T-helper 1 cell (primary cell): ENCODE results near the gene HIVEP3.

Experiments
- DNase-seq, 5 donors: peaks; one replicate each; pipeline ENCODE4 v3.0.0-alpha.2; 2012 to 2020

Gene HIVEP3

GRCh38 chr1:41811051-41811795, 107.5 kb downstream of the HIVEP3 start:
- peak in 1 of 5 donors; percentile 55 for DNase-seq

- DNase-seq = peak in 2 of 5 donors; percentile 32
Observed at GRCh38 chr1:41810446-41810845, 108.3 kb downstream of the HIVEP3 start.

- DNase-seq = no peak
Observed at GRCh38 chr1:41809692-41810091, 109.0 kb downstream of the HIVEP3 start.

GRCh38 chr1:41807390-41807789, 111.3 kb downstream of the HIVEP3 start:
- DNase-seq = no peak

GRCh38 chr1:41806472-41807155, 112.1 kb downstream of the HIVEP3 start:
- DNase-seq = peak in 1 of 5 donors; percentile 61

GRCh38 chr1:41805771-41806471, 112.8 kb downstream of the HIVEP3 start:
- DNase-seq = no peak

GRCh38 chr1:41804176-41804575, 114.5 kb downstream of the HIVEP3 start:
- peak in 1 of 5 donors; percentile 70 for DNase-seq

- DNase-seq = no peak
Observed at GRCh38 chr1:41803656-41804055, 115.1 kb downstream of the HIVEP3 start.

GRCh38 chr1:41802532-41803501, 115.9 kb downstream of the HIVEP3 start:
- DNase-seq = peak in 1 of 5 donors; percentile 71

GRCh38 chr1:41800311-41800829, 118.4 kb downstream of the HIVEP3 start:
- DNase-seq = peak in 1 of 5 donors; percentile 11

GRCh38 chr1:41799723-41800122, 119.0 kb downstream of the HIVEP3 start:
- DNase-seq = peak in 1 of 5 donors; percentile 62

- DNase-seq = no peak
Observed at GRCh38 chr1:41799205-41799604, 119.5 kb downstream of the HIVEP3 start.

GRCh38 chr1:41795205-41795762, 123.4 kb downstream of the HIVEP3 start:
- no peak for DNase-seq

- no peak for DNase-seq
Observed at GRCh38 chr1:41794031-41794430, 124.7 kb downstream of the HIVEP3 start.

GRCh38 chr1:41792485-41792770, 126.3 kb downstream of the HIVEP3 start:
- no peak for DNase-seq

GRCh38 chr1:41791667-41792484, 126.8 kb downstream of the HIVEP3 start:
- DNase-seq = peak in 1 of 5 donors; percentile 58

GRCh38 chr1:41790351-41790750, 128.4 kb downstream of the HIVEP3 start:
- DNase-seq = no peak

- DNase-seq = no peak
Observed at GRCh38 chr1:41789661-41790330, 128.9 kb downstream of the HIVEP3 start.

GRCh38 chr1:41788427-41788826, 130.3 kb downstream of the HIVEP3 start:
- DNase-seq = no peak

GRCh38 chr1:41784531-41785274, 134.0 kb downstream of the HIVEP3 start:
- no peak for DNase-seq
